ENCODE results near the gene MYO1D.

Gene MYO1D

DNA sequence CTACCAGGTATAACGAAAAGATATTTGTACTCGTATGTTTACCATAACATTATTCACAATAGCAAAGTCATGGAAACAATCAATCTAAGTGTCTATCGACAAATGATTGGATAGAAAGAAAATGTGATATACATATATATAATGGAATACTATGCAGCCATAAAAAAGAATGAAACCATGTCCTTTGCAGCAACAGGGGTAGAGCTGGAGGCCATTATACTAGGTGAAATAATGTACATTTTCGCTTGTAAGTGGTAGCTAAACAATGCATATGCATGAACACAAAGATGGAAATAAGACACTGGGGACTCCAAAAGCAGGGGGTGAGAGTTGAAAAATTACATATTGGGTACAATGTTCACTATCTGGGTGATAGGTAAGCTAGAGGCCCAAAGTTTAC, 124.0 kb downstream of the MYO1D start:
- TF ChIP-seq, protein P1, sequence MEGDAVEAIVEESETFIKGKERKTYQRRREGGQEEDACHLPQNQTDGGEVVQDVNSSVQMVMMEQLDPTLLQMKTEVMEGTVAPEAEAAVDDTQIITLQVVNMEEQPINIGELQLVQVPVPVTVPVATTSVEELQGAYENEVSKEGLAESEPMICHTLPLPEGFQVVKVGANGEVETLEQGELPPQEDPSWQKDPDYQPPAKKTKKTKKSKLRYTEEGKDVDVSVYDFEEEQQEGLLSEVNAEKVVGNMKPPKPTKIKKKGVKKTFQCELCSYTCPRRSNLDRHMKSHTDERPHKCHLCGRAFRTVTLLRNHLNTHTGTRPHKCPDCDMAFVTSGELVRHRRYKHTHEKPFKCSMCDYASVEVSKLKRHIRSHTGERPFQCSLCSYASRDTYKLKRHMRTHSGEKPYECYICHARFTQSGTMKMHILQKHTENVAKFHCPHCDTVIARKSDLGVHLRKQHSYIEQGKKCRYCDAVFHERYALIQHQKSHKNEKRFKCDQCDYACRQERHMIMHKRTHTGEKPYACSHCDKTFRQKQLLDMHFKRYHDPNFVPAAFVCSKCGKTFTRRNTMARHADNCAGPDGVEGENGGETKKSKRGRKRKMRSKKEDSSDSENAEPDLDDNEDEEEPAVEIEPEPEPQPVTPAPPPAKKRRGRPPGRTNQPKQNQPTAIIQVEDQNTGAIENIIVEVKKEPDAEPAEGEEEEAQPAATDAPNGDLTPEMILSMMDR (IDR thresholded peaks at IDR 0.05; ENCODE audit: low read depth, low read length), result no peak
- no peak for DNase-seq (ENCODE audit: low read depth in 2 of 2)
- H3K4me3 ChIP-seq (replicated peaks in 1 of 2; ENCODE audit: low read depth in 2 of 2, low read length in 2 of 2), result no peak overlapping the region

DNA sequence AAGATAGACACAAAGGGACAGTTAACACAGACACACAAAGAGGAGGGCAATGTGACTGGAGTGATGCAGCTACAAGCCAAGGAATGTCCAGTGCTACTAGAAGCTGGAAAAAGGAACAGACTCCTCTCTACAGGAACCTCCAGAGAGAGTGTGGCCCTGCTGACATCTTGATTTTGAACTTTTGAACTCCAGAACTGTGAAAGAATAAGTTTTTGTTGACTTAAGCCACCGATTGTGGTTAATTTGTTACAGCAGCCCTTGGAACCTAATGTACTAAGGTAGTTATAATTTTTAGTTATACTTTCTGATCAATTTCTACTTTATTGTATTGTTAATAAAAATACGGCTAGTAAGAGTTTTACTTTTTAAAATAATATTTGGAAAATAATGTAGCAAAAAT, 129.1 kb downstream of the MYO1D start:
- TF ChIP-seq, protein P1 (IDR thresholded peaks at IDR 0.05; ENCODE audit: low read depth, low read length), result no peak
- no peak for DNase-seq (ENCODE audit: low read depth in 2 of 2)
- no peak overlapping the region for H3K4me3 ChIP-seq (replicated peaks in 1 of 2; ENCODE audit: low read depth in 2 of 2, low read length in 2 of 2)

GRCh38 chr17:32746698-32747097, 130.2 kb downstream of the MYO1D start:
- TF ChIP-seq, protein P1 (IDR thresholded peaks at IDR 0.05; ENCODE audit: low read depth, low read length), result no peak
- no peak overlapping the region for H3K4me3 ChIP-seq (replicated peaks in 1 of 2; ENCODE audit: low read depth in 2 of 2, low read length in 2 of 2)
- DNase-seq (ENCODE audit: low read depth in 2 of 2), result peak; percentile 62 to 91

- TF ChIP-seq, protein P1 (IDR thresholded peaks at IDR 0.05; ENCODE audit: low read depth, low read length), result no peak
- DNase-seq (ENCODE audit: low read depth in 2 of 2), result peak in 1 of 2 donors; percentile 33
- no peak overlapping the region for H3K4me3 ChIP-seq (replicated peaks in 1 of 2; ENCODE audit: low read depth in 2 of 2, low read length in 2 of 2)
Observed at GRCh38 chr17:32746280-32746679, 130.6 kb downstream of the MYO1D start.

DNA sequence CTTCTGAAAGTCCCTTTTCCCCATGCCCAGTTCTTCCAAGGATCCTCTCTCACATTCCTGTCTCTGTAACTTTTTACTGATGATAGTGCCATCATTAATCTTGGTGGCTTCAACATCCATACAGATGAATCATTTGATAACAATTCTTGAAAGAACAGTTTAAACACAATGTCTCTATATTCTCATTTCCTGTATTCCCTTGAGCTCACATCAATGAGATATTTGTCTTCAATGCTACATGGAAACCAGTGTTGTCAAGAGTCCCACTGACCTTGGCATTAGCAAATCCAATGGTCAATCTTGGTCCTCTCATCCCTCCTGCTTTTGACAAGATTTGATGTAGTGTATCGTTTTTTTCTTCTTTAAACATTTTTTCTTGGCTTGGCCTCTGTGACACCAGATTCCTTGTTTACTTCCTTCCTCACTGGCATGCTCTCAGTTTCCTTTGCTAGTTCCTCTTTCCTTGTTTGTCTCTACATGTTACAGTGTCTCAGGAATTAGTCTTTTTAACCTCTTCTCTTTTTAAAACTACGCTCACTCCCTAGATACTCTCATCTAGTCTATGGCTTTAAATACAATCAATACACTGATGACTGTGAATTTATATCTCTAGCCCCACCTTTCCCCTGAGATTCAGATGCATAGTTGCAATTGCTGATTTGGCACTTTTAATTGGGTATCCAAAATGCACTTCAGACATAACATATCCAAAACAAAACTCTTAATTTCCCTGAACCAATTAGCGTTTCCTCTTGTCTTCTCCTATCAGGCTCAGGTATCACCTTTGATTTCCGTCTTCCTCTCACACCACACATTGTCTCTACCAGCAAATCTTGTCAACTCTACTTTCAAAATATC, 134.0 kb downstream of the MYO1D start:
- TF ChIP-seq, protein P1 (IDR thresholded peaks at IDR 0.05; ENCODE audit: low read depth, low read length), result no peak
- H3K4me3 ChIP-seq (replicated peaks in 1 of 2; ENCODE audit: low read depth in 2 of 2, low read length in 2 of 2), result no peak overlapping the region
- peak in 1 of 2 donors; percentile 22 for DNase-seq (ENCODE audit: low read depth in 2 of 2)

- no peak overlapping the region for H3K4me3 ChIP-seq (replicated peaks in 1 of 2; ENCODE audit: low read depth in 2 of 2, low read length in 2 of 2)
- TF ChIP-seq, protein P1 (IDR thresholded peaks at IDR 0.05; ENCODE audit: low read depth, low read length), result no peak
- DNase-seq (ENCODE audit: low read depth in 2 of 2), result peak in 1 of 2 donors; percentile 56
Observed at GRCh38 chr17:32741381-32741780, 135.5 kb downstream of the MYO1D start.
